KMS-11 (cell line): ENCODE results near the gene EGFL7.

Source experiments
- H2AFZ ChIP-seq: fragments of 200-600 bp; sonication (generic); 2 replicates; pipeline ENCODE4 v1.6.1; 2016; ENCODE audit warnings: antibody characterized with exemption, mixed run types, low read depth
- H3K27ac ChIP-seq: fragments of 200-600 bp; sonication (generic); 2 replicates; pipeline ENCODE4 v1.6.1; 2016; ENCODE audit warnings: mild to moderate bottlenecking, mixed run types
- H3K27me3 ChIP-seq: fragments of 200-600 bp; sonication (generic); 2 replicates; pipeline ENCODE4 v1.6.1; 2017; ENCODE audit warnings: mild to moderate bottlenecking, low read depth, mixed run types, moderate library complexity; ENCODE audit not compliant: insufficient read depth
- H3K36me3 ChIP-seq: fragments of 200-600 bp; sonication (generic); 2 replicates; pipeline ENCODE4 v1.6.1; 2017; ENCODE audit warnings: mild to moderate bottlenecking, mixed run types; ENCODE audit not compliant: insufficient read depth
- H3K4me1 ChIP-seq: fragments of 200-600 bp; sonication (generic); 2 replicates; pipeline ENCODE4 v1.6.1; 2016; ENCODE audit warnings: mild to moderate bottlenecking, low read depth, mixed run types; ENCODE audit not compliant: poor library complexity, severe bottlenecking
- H3K4me2 ChIP-seq: fragments of 200-600 bp; sonication (generic); 2 replicates; pipeline ENCODE4 v1.7.0; 2016; ENCODE audit warnings: mild to moderate bottlenecking, mixed run types
- H3K4me3 ChIP-seq: fragments of 200-600 bp; sonication (generic); IDR thresholded peaks from 2 replicates; pipeline ENCODE4 v1.6.1; 2017; ENCODE audit warnings: low read depth, low read length, mixed read lengths; ENCODE audit not compliant: insufficient read depth
- H3K79me2 ChIP-seq: fragments of 200-600 bp; sonication (generic); 2 replicates; pipeline ENCODE4 v1.6.1; 2016; ENCODE audit warnings: low read depth, mixed run types; ENCODE audit not compliant: insufficient read depth
- H3K9ac ChIP-seq: fragments of 200-600 bp; sonication (generic); 2 replicates; pipeline ENCODE4 v1.6.1; 2016; ENCODE audit warnings: mild to moderate bottlenecking, mixed run types
- H4K20me1 ChIP-seq: fragments of 200-600 bp; sonication (generic); 2 replicates; pipeline ENCODE4 v1.6.1; 2016; ENCODE audit warnings: mild to moderate bottlenecking, mixed run types; ENCODE audit not compliant: insufficient read depth
- CTCF ChIP-seq: fragments of 200-600 bp; sonication (generic); conservative IDR thresholded peaks from 2 replicates; pipeline ENCODE4 v1.6.1; 2017; ENCODE audit warnings: low read depth, mild to moderate bottlenecking, antibody characterized with exemption, low read length, moderate library complexity, mixed read lengths

The EGFL7 gene

GRCh38 chr9:136683173-136683745 is 20.5 kb downstream of the EGFL7 start:
- H3K4me2 ChIP-seq, result no peak overlapping the region
- no peak overlapping the region for H3K27ac ChIP-seq
- TF ChIP-seq CTCF, result no peak
- H4K20me1 ChIP-seq, result no peaks in the 10 kb centered on the region
- no peak overlapping the region for H2AFZ ChIP-seq
- no peak overlapping the region for H3K9ac ChIP-seq
- peaks cover 13% of the 10 kb centered on the region for H3K4me1 ChIP-seq
- H3K27me3 ChIP-seq, result no peaks in the 10 kb centered on the region
- no peaks in the 10 kb centered on the region for H3K36me3 ChIP-seq
- no peak overlapping the region for H3K4me3 ChIP-seq
- peaks cover 16% of the 10 kb centered on the region; the same call in 1 of the 2 replicates for H3K79me2 ChIP-seq

GRCh38 chr9:136683755-136684154 is 21.0 kb downstream of the EGFL7 start:
- TF ChIP-seq CTCF, result no peak
- H3K27ac ChIP-seq, result no peak overlapping the region
- H3K4me3 ChIP-seq, result no peak overlapping the region
- H3K79me2 ChIP-seq, result peaks cover 16% of the 10 kb centered on the region; the same call in 1 of the 2 replicates
- no peaks in the 10 kb centered on the region for H3K36me3 ChIP-seq
- no peak overlapping the region for H3K9ac ChIP-seq
- H3K27me3 ChIP-seq, result no peaks in the 10 kb centered on the region
- no peak overlapping the region for H2AFZ ChIP-seq
- H4K20me1 ChIP-seq, result no peaks in the 10 kb centered on the region
- H3K4me1 ChIP-seq, result peaks cover 13% of the 10 kb centered on the region
- H3K4me2 ChIP-seq, result no peak overlapping the region

- peaks cover 16% of the 10 kb centered on the region; the same call in 1 of the 2 replicates for H3K79me2 ChIP-seq
- H3K4me2 ChIP-seq, result no peak overlapping the region
- no peak for TF ChIP-seq CTCF
- peaks cover 13% of the 10 kb centered on the region for H3K4me1 ChIP-seq
- H3K27ac ChIP-seq, result no peak overlapping the region
- H2AFZ ChIP-seq, result no peak overlapping the region
- no peak overlapping the region for H3K4me3 ChIP-seq
- H3K9ac ChIP-seq, result no peak overlapping the region
- no peaks in the 10 kb centered on the region for H4K20me1 ChIP-seq
- H3K27me3 ChIP-seq, result no peaks in the 10 kb centered on the region
- no peaks in the 10 kb centered on the region for H3K36me3 ChIP-seq
Measured at GRCh38 chr9:136684339-136684738, 21.6 kb downstream of the EGFL7 start.

- Histone ChIP-seq H3K4me2 (no peak overlapping the region), H3K4me1 (peaks cover 13% of the 10 kb centered on the region), H3K79me2 (peaks cover 16% of the 10 kb centered on the region; the same call in 1 of the 2 replicates), H3K27me3 (no peaks in the 10 kb centered on the region), H4K20me1 (no peaks in the 10 kb centered on the region), H3K9ac (no peak overlapping the region), H3K36me3 (no peaks in the 10 kb centered on the region), H3K27ac (no peak overlapping the region), H3K4me3 (no peak overlapping the region), H2AFZ (no peak overlapping the region)
- no peak for TF ChIP-seq CTCF
Measured at GRCh38 chr9:136684799-136685198, 22.1 kb downstream of the EGFL7 start.
